GM19043 (cell line): ENCODE results near the gene SLC9C1.
A peak's percentile ranks its signal among the peaks of the same experiment; 100 is the strongest.

Source experiments
- ATAC-seq: cut with Tn5 transposase; IDR thresholded peaks from one replicate; pipeline ENCODE4 v1.9.1; 2021; ENCODE audit warnings: low read depth; ENCODE audit not compliant: unreplicated experiment

The SLC9C1 gene

GRCh38 chr3:112117841-112118571 is 176.0 kb downstream of the SLC9C1 start:
- no peak for ATAC-seq

GRCh38 chr3:112117415-112117814 is 176.6 kb downstream of the SLC9C1 start:
- no peak for ATAC-seq

- ATAC-seq, result no peak
Observed at GRCh38 chr3:112116748-112117186, 177.2 kb downstream of the SLC9C1 start.

- no peak for ATAC-seq
Observed at GRCh38 chr3:112115806-112116383, 178.1 kb downstream of the SLC9C1 start.

GRCh38 chr3:112115161-112115739 is 178.8 kb downstream of the SLC9C1 start:
- ATAC-seq, result peak; percentile 26

- no peak for ATAC-seq
Observed at GRCh38 chr3:112114576-112115160, 179.3 kb downstream of the SLC9C1 start.

GRCh38 chr3:112111785-112112402 is 182.1 kb downstream of the SLC9C1 start:
- peak; percentile 45 for ATAC-seq

GRCh38 chr3:112109322-112109721 is 184.7 kb downstream of the SLC9C1 start:
- no peak for ATAC-seq

- ATAC-seq, result no peak
Observed at GRCh38 chr3:112104774-112105173, 189.2 kb downstream of the SLC9C1 start.

GRCh38 chr3:112101916-112102315 is 192.1 kb downstream of the SLC9C1 start:
- no peak for ATAC-seq

GRCh38 chr3:112097378-112097777 is 196.6 kb downstream of the SLC9C1 start:
- ATAC-seq, result no peak

GRCh38 chr3:112096176-112096575 is 197.8 kb downstream of the SLC9C1 start:
- no peak for ATAC-seq

GRCh38 chr3:112095731-112096130 is 198.3 kb downstream of the SLC9C1 start:
- ATAC-seq, result no peak

- ATAC-seq, result no peak
Observed at GRCh38 chr3:112093180-112093522, 200.9 kb downstream of the SLC9C1 start.

GRCh38 chr3:112092496-112093179 is 201.4 kb downstream of the SLC9C1 start:
- peak; percentile 53 for ATAC-seq

- no peak for ATAC-seq
Observed at GRCh38 chr3:112090887-112091586, 203.0 kb downstream of the SLC9C1 start.
